Stimulated activated naive CD8-positive, alpha-beta T cell treated with anti-CD3 and anti-CD28 coated beads, Interleukin-15, amount 100 ng/mL, for 72 hours (primary cell): ENCODE results near the gene ALDH3B2.
"Not testable (repeated sequence)": the region's sequence is repeated elsewhere in the genome, so short reads cannot be mapped to it uniquely, and the experiment has no call there.

Experiments
- ATAC-seq: fragments of 150-1000 bp; cut with Tn5 transposase; 2 replicates; pipeline ENCODE4 v1.10.0; 2021; ENCODE audit warnings: mild to moderate bottlenecking, moderate library complexity
- DNase-seq, 2 donors: peaks; one replicate each; pipeline ENCODE4 v3.0.0; 2021 to 2022
- H3K27ac Mint-ChIP-seq, 2 donors: one replicate each; pipeline ENCODE4 v1.8.0; 2022; ENCODE audit warnings: mild to moderate bottlenecking in 2 of 2, mixed read lengths in 2 of 2, moderate library complexity in 2 of 2
- H3K27me3 Mint-ChIP-seq: one replicate; pipeline ENCODE4 v1.8.0; 2022; ENCODE audit warnings: mixed read lengths
- H3K4me1 Mint-ChIP-seq: one replicate; pipeline ENCODE4 v1.8.0; 2022; ENCODE audit warnings: mild to moderate bottlenecking, mixed read lengths
- H3K4me3 Mint-ChIP-seq, 2 donors: one replicate each; pipeline ENCODE4 v1.8.0; 2022; ENCODE audit warnings: mild to moderate bottlenecking in 2 of 2, mixed read lengths in 2 of 2, moderate library complexity in 1 of 2
- H3K9me3 Mint-ChIP-seq, 2 donors: one replicate each; pipeline ENCODE4 v1.8.0; 2022; ENCODE audit warnings: mixed read lengths in 2 of 2

Gene ALDH3B2

GRCh38 chr11:67696998-67697397 lies 22.6 kb upstream of the ALDH3B2 start:
- ATAC-seq = no peak
- no peak overlapping the region for H3K4me3 Mint-ChIP-seq
- no peak for DNase-seq
- no peak overlapping the region for H3K27ac Mint-ChIP-seq
- no peaks in the 10 kb centered on the region for H3K9me3 Mint-ChIP-seq
- no peaks in the 10 kb centered on the region for H3K4me1 Mint-ChIP-seq
- H3K27me3 Mint-ChIP-seq = no peaks in the 10 kb centered on the region

- Mint-ChIP-seq H3K4me1 (no peaks in the 10 kb centered on the region), H3K4me3 (no peak overlapping the region), H3K27me3 (no peaks in the 10 kb centered on the region), H3K9me3 (no peaks in the 10 kb centered on the region), H3K27ac (no peak overlapping the region)
- ATAC-seq (no peak), DNase-seq (no peak)
Measured at GRCh38 chr11:67695606-67696005, 21.2 kb upstream of the ALDH3B2 start.

GRCh38 chr11:67694875-67695555 lies 20.6 kb upstream of the ALDH3B2 start:
- no peak for DNase-seq
- H3K27me3 Mint-ChIP-seq = no peaks in the 10 kb centered on the region
- no peak overlapping the region for H3K4me3 Mint-ChIP-seq
- no peak for ATAC-seq
- no peaks in the 10 kb centered on the region for H3K4me1 Mint-ChIP-seq
- H3K9me3 Mint-ChIP-seq = no peaks in the 10 kb centered on the region
- no peak overlapping the region for H3K27ac Mint-ChIP-seq

- peaks cover 11% of the 10 kb centered on the region for H3K4me1 Mint-ChIP-seq
- no peak for ATAC-seq
- no peak overlapping the region for H3K27ac Mint-ChIP-seq
- H3K4me3 Mint-ChIP-seq = no peak overlapping the region
- no peak for DNase-seq
- peaks cover 17% of the 10 kb centered on the region for H3K27me3 Mint-ChIP-seq
- H3K9me3 Mint-ChIP-seq = no peaks in the 10 kb centered on the region
Measured at GRCh38 chr11:67691149-67691548, 16.7 kb upstream of the ALDH3B2 start.

- Mint-ChIP-seq H3K27me3 (peaks cover 29% of the 10 kb centered on the region), H3K4me1 (peaks cover 11% of the 10 kb centered on the region), H3K27ac (no peak overlapping the region), H3K4me3 (no peak overlapping the region), H3K9me3 (no peaks in the 10 kb centered on the region)
- DNase-seq = no peak
- ATAC-seq = no peak
Measured at GRCh38 chr11:67689178-67689577, 14.8 kb upstream of the ALDH3B2 start.

GRCh38 chr11:67687986-67688385 lies 13.6 kb upstream of the ALDH3B2 start:
- no peak for ATAC-seq
- H3K27ac Mint-ChIP-seq = no peak overlapping the region

GRCh38 chr11:67685641-67686332 lies 11.4 kb upstream of the ALDH3B2 start:
- not testable (repeated sequence) for H3K27ac Mint-ChIP-seq, DNase-seq, ATAC-seq, H3K9me3 Mint-ChIP-seq, H3K4me3 Mint-ChIP-seq
- Mint-ChIP-seq H3K27me3 (peaks cover 37% of the 10 kb centered on the region), H3K4me1 (peaks cover 15% of the 10 kb centered on the region)

More at GRCh38 chr11:67687986-67688385, 13.6 kb upstream of the ALDH3B2 start:
- Mint-ChIP-seq H3K4me1 (peaks cover 11% of the 10 kb centered on the region), H3K9me3 (no peaks in the 10 kb centered on the region), H3K27me3 (peaks cover 37% of the 10 kb centered on the region), H3K4me3 (no peak overlapping the region)
- DNase-seq = no peak

GRCh38 chr11:67682126-67683034 lies 8.0 kb upstream of the ALDH3B2 start:
- not testable (repeated sequence) for H3K27ac Mint-ChIP-seq, DNase-seq, H3K4me3 Mint-ChIP-seq, H3K4me1 Mint-ChIP-seq, H3K9me3 Mint-ChIP-seq, ATAC-seq
- H3K27me3 Mint-ChIP-seq = peaks cover 26% of the 10 kb centered on the region

- no peak overlapping the region for H3K4me3 Mint-ChIP-seq
- DNase-seq (no peak), ATAC-seq (no peak)
- peaks cover 6 to 15% of the 10 kb centered on the region in 2 donors for H3K9me3 Mint-ChIP-seq
- H3K27ac Mint-ChIP-seq = no peak overlapping the region
- peaks cover 6% of the 10 kb centered on the region for H3K4me1 Mint-ChIP-seq
- peaks cover 25% of the 10 kb centered on the region for H3K27me3 Mint-ChIP-seq
Measured at GRCh38 chr11:67680696-67681470, 6.5 kb upstream of the ALDH3B2 start.

- ATAC-seq (no peak), DNase-seq (no peak)
- H3K4me1 Mint-ChIP-seq = no peaks in the 10 kb centered on the region
- H3K9me3 Mint-ChIP-seq = peaks cover 0 to 8% of the 10 kb centered on the region in 2 donors
- H3K27me3 Mint-ChIP-seq = peaks cover 7% of the 10 kb centered on the region
- H3K27ac Mint-ChIP-seq = no peak overlapping the region
- no peak overlapping the region for H3K4me3 Mint-ChIP-seq
Measured at GRCh38 chr11:67675058-67675747, 780 bp upstream of the ALDH3B2 start.

- Mint-ChIP-seq H3K4me1 (no peaks in the 10 kb centered on the region), H3K27me3 (peaks cover 7% of the 10 kb centered on the region), H3K4me3 (no peak overlapping the region), H3K9me3 (peaks cover 0 to 8% of the 10 kb centered on the region in 2 donors), H3K27ac (no peak overlapping the region)
- ATAC-seq (no peak), DNase-seq (no peak)
Measured at GRCh38 chr11:67673902-67674301, 521 bp downstream of the ALDH3B2 start.

- Mint-ChIP-seq H3K4me3 (no peak overlapping the region), H3K27me3 (peaks cover 7% of the 10 kb centered on the region), H3K9me3 (peaks cover 0 to 8% of the 10 kb centered on the region in 2 donors), H3K4me1 (no peaks in the 10 kb centered on the region), H3K27ac (no peak overlapping the region)
- no peak for ATAC-seq
- no peak for DNase-seq
Measured at GRCh38 chr11:67673358-67673757, 1.1 kb downstream of the ALDH3B2 start.

GRCh38 chr11:67671211-67671520 lies 3.3 kb downstream of the ALDH3B2 start:
- H3K9me3 Mint-ChIP-seq = peaks cover 0 to 2% of the 10 kb centered on the region in 2 donors
- ATAC-seq (no peak), DNase-seq (no peak)
- no peaks in the 10 kb centered on the region for H3K4me1 Mint-ChIP-seq
- no peak overlapping the region for H3K27ac Mint-ChIP-seq
- no peak overlapping the region for H3K4me3 Mint-ChIP-seq
- H3K27me3 Mint-ChIP-seq = no peaks in the 10 kb centered on the region

GRCh38 chr11:67670316-67671210 lies 3.9 kb downstream of the ALDH3B2 start:
- Mint-ChIP-seq H3K9me3 (no peaks in the 10 kb centered on the region), H3K27ac (no peak overlapping the region), H3K4me1 (no peaks in the 10 kb centered on the region), H3K27me3 (no peaks in the 10 kb centered on the region), H3K4me3 (no peak overlapping the region)
- ATAC-seq (no peak), DNase-seq (no peak)
